OCI-M1 (cell line): ENCODE results near the gene ARL8B.

ENCODE experiments used
- DNase-seq: peaks from one replicate; lab custom pipeline; 2025; lab: John Stamatoyannopoulos, UW

The ARL8B gene

DNA sequence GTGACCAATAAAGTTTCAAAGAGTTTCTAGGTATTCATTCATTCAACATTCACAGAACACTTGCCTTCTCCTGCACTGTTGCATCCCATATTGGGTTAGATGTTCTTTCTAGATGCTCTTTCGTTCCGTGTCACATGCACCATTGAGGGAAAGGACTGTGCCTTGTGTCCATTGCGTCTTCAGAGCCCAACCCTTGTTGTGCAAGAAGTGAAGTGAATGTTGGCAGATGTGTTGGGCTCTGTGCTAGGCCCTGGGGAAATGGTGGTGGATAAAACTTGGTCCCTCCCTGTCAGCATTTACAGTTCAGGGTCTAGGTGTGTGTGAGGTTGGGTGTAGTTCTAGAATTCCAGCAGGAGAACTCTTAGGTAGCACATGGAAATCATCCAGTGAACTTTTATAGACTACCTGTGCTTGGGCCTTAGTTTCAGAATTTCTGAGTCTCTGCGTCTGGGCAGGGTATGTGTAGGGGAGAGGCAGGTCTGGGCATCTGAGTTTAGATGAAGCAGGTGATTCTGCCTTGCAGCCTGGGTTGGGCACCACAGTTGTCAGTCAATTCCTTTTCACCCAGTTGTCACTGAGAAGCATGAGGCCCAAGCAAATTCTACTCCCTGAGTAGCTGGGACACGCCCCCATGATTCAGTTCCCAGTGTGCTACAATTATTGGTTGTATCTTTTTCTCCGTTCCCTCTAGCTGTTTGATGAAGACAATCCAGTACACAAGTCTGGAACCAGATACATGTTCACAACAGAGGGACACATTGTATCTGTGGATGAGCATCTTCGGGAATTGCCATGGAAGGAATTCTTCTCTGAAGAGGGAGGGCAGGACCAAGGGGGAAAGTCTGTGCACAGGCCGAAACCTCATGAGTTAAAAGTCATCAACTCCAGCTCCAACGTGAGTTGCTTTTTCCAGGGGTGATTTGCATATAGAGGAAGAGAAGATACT lies 90.8 kb downstream of the ARL8B start:
- DNase-seq = no peak

GRCh38 chr3:5213574-5213966 lies 91.5 kb downstream of the ARL8B start:
- no peak for DNase-seq

DNA sequence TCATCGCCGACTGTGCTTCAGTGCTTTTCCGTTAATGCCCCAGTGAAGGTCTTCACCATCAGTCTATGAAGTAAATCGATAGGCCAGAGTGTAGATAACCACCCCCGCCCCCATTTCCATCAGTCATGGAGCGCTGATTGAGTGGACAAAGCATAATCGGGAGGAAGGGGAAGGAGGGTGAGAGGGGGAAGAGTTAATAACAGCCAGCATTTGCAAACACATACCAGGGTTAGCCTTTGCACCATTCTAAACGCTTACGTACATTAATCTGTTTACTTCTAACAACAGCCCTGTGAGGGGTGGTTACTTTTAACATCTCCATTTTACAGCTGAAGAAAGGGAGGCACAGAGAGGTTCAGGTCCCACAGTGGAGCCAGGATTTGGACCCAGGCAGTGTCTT lies 92.3 kb downstream of the ARL8B start:
- no peak for DNase-seq

GRCh38 chr3:5217824-5218595 lies 95.9 kb downstream of the ARL8B start:
- no peak for DNase-seq

- no peak for DNase-seq
These were observed 96.7 kb downstream of the ARL8B start for GRCh38 chr3:5218815-5219214.

GRCh38 chr3:5219216-5219615 lies 97.1 kb downstream of the ARL8B start:
- no peak for DNase-seq

DNA sequence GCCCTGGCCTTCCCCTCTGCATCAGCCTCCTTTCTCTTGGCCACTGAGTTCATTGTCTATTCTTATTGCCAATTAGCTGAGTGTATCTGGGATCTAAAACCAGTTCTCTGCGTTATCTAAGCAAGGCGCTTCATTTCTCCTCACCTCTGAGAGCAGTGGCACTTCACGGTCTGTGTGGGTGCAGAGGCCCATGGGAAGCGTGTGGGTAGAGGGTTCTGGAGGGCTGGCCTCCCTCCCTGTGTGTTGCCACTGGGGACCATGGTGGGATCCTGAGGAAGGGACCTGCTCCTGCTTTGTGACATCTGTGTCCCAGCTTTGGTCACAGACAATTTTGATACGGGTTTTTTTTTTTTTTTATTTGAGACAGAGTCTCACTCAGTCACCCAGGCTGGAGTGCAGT lies 98.1 kb downstream of the ARL8B start:
- DNase-seq = no peak

GRCh38 chr3:5220667-5221431 lies 98.8 kb downstream of the ARL8B start:
- DNase-seq = no peak

DNA sequence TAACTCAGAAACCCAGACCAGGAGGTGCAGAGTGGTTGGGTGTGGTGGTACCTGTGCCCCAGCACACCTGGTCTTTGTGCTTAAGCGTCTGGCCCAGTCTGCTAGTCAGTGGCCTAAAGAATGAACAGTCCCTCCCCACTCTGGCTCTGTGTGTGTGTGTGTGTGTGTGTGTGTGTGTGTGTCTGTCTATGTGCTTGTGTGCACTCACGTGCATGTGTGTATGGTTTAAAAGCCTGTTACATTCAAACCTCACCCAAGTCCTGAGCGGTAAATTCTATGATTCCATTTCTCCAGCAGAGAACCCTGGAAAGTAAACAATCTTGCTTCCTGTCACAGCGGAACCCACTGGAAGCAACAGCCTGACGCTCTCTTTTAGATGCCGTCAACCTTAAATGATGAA lies 99.6 kb downstream of the ARL8B start:
- no peak for DNase-seq

GRCh38 chr3:5222283-5223005 lies 100.4 kb downstream of the ARL8B start:
- no peak for DNase-seq

GRCh38 chr3:5226783-5227182 lies 104.7 kb downstream of the ARL8B start:
- DNase-seq = peak; percentile 74

GRCh38 chr3:5227812-5228211 lies 105.7 kb downstream of the ARL8B start:
- DNase-seq = peak; percentile 24

DNA sequence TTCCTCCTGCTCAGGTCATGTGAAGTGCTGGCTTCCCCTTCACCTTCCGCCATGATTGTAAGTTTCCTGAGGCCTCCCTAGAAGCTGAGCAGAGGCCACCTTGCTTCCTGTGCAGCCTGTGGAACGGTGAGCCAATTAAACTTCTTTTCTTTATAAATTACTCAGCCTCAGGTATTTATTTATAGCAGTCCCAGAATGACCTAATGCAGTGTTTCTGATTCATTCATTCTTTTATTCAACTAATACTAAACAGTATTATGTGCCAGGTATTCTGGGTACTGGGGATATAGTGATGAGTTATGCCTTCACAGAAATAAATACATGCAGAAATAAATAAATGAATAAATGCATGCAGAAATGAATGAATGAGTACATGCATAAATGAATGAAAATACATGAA lies 107.3 kb downstream of the ARL8B start:
- DNase-seq = no peak
